IMR-90 (cell line): Measurements from ENCODE around the gene CDK6. TPM values are rescaled to one million over a fixed set of nuclear protein-coding genes. Genes with fewer than 3 reads are reported as not detected.
A peak's percentile ranks its signal among the peaks of the same experiment; 100 is the strongest.

Source experiments
- ATAC-seq: fragments of 200-7000 bp; cut with Tn5 transposase; 2 replicates; pipeline ENCODE4 v1.9.1; 2020; ENCODE audit warnings: low read depth, mild to moderate bottlenecking, moderate library complexity
- BruUV-seq: library from RNA; stranded (reverse); fragments of 400-500 nt; replicated peaks from 2 replicates; lab custom pipeline; 2021; lab: Mats Ljungman, UMichigan
- CTCF ChIA-PET: fragments of 300-600 bp; formaldehyde crosslinking; extraction: SDS; loops from one replicate; lab custom pipeline; 2021; ENCODE audit warnings: antibody characterized with exemption; lab: Yijun Ruan, JAX
- POLR2A ChIA-PET: fragments of 300-600 bp; sonication (Branson Sonifier 250); formaldehyde crosslinking; loops from one replicate; lab custom pipeline; 2022; ENCODE audit warnings: antibody characterized with exemption; ENCODE audit not compliant: unreplicated experiment; lab: Charles Lee
- DNase-seq: peaks from one replicate; pipeline ENCODE4 v3.0.0; 2013
- H2AFZ ChIP-seq: replicated peaks from 2 replicates; pipeline ENCODE3; 2013; ENCODE audit warnings: low read length, mild to moderate bottlenecking; ENCODE audit not compliant: poor library complexity
- H2AK5ac ChIP-seq: 2 replicates; pipeline ENCODE4 v1.6.1; 2013; ENCODE audit warnings: low read depth, low read length, inconsistent platforms
- H2AK9ac ChIP-seq: replicated peaks from 2 replicates; pipeline ENCODE3; 2013; ENCODE audit warnings: mild to moderate bottlenecking, low read depth, low read length, moderate library complexity; ENCODE audit not compliant: poor library complexity
- H2BK120ac ChIP-seq: 2 replicates; pipeline ENCODE4 v1.6.1; 2013; ENCODE audit warnings: low read depth, low read length, inconsistent platforms
- H2BK15ac ChIP-seq: 3 replicates; pipeline ENCODE4 v1.6.1; 2013; ENCODE audit warnings: low read depth, low read length, inconsistent platforms
- H2BK20ac ChIP-seq: 2 replicates; pipeline ENCODE4 v1.6.1; 2013; ENCODE audit warnings: low read depth, mild to moderate bottlenecking, inconsistent platforms, low read length, moderate library complexity
- H2BK5ac ChIP-seq: 2 replicates; pipeline ENCODE4 v1.6.1; 2013; ENCODE audit warnings: mild to moderate bottlenecking, low read depth, low read length, inconsistent platforms; ENCODE audit not compliant: poor library complexity, severe bottlenecking
- H3K14ac ChIP-seq: replicated peaks from 2 replicates; pipeline ENCODE4 v1.6.1; 2013; ENCODE audit warnings: low read depth, low read length, inconsistent platforms
- H3K18ac ChIP-seq: 2 replicates; pipeline ENCODE4 v1.6.1; 2013; ENCODE audit warnings: low read depth, low read length, control low read depth
- H3K23ac ChIP-seq: 2 replicates; pipeline ENCODE4 v1.6.1; 2013; ENCODE audit warnings: low read depth, low read length, inconsistent platforms
- H3K27ac ChIP-seq: 2 replicates; pipeline ENCODE4 v1.5.1; 2013; ENCODE audit warnings: mild to moderate bottlenecking, control low read depth, low read length; ENCODE audit not compliant: insufficient read depth
- H3K27me3 ChIP-seq: 2 replicates; pipeline ENCODE4 v1.6.1; 2013; ENCODE audit warnings: low read length; ENCODE audit not compliant: control insufficient read depth, insufficient read depth
- H3K36me3 ChIP-seq: 2 replicates; pipeline ENCODE4 v1.6.1; 2013; ENCODE audit warnings: low read length, mixed read lengths; ENCODE audit not compliant: control insufficient read depth, insufficient read depth
- H3K4ac ChIP-seq: 2 replicates; pipeline ENCODE4 v1.6.1; 2013; ENCODE audit warnings: low read depth, low read length, inconsistent platforms
- H3K4me1 ChIP-seq: 2 replicates; pipeline ENCODE4 v1.6.1; 2013; ENCODE audit warnings: low read length, mixed read lengths; ENCODE audit not compliant: control insufficient read depth, insufficient read depth
- H3K4me2 ChIP-seq: 2 replicates; pipeline ENCODE4 v1.6.1; 2013; ENCODE audit warnings: low read depth, mild to moderate bottlenecking, control low read depth, low read length, moderate library complexity
- H3K4me3 ChIP-seq: 2 replicates; pipeline ENCODE4 v1.5.1; 2013; ENCODE audit warnings: low read depth, mild to moderate bottlenecking, control low read depth, low read length, moderate library complexity; ENCODE audit not compliant: insufficient read depth
- H3K56ac ChIP-seq: 2 replicates; pipeline ENCODE4 v1.6.1; 2013; ENCODE audit warnings: low read length, inconsistent platforms; ENCODE audit not compliant: insufficient read depth; ENCODE audit errors: extremely low read depth
- H3K79me1 ChIP-seq, 2 experiments: 2 replicates each; pipeline ENCODE4 v1.6.1; 2013; ENCODE audit warnings: low read length in 2 of 2, inconsistent platforms in 1 of 2, low read depth in 1 of 2
- H3K9ac ChIP-seq: 2 replicates; pipeline ENCODE4 v1.6.1; 2013; ENCODE audit warnings: low read depth, low read length, control low read depth
- H3K9me1 ChIP-seq: 2 replicates; pipeline ENCODE4 v1.6.1; 2013; ENCODE audit warnings: low read length, inconsistent platforms; ENCODE audit not compliant: insufficient read depth
- H3K9me3 ChIP-seq: 2 replicates; pipeline ENCODE4 v1.6.1; 2013; ENCODE audit warnings: low read length; ENCODE audit not compliant: control insufficient read depth, insufficient read depth
- H4K20me1 ChIP-seq: 2 replicates; pipeline ENCODE4 v1.6.1; 2013; ENCODE audit warnings: low read length, inconsistent platforms; ENCODE audit not compliant: insufficient read depth
- H4K5ac ChIP-seq: 2 replicates; pipeline ENCODE4 v1.6.1; 2013; ENCODE audit warnings: mild to moderate bottlenecking, low read depth, low read length, control low read depth
- H4K8ac ChIP-seq, 2 experiments: 2 replicates each; pipeline ENCODE4 v1.6.1; 2013; ENCODE audit warnings: low read depth in 2 of 2, low read length in 2 of 2, control low read depth in 1 of 2, inconsistent platforms in 1 of 2
- H4K91ac ChIP-seq: 2 replicates; pipeline ENCODE4 v1.6.1; 2013; ENCODE audit warnings: low read depth, low read length, inconsistent platforms; ENCODE audit not compliant: insufficient read depth
- BHLHE40 ChIP-seq: fragments of 150-350 bp; IDR thresholded peaks from 2 replicates; pipeline ENCODE4 v1.6.1; 2016; ENCODE audit warnings: mild to moderate bottlenecking, low read depth, low read length
- CEBPB ChIP-seq: IDR thresholded peaks from 2 replicates; pipeline ENCODE4 v1.6.1; 2012; ENCODE audit warnings: low read depth, low read length, improper control_type of control experiment
- CHD1 ChIP-seq: IDR thresholded peaks from 2 replicates; pipeline ENCODE4 v1.6.1; 2012; ENCODE audit warnings: low read depth, low read length, improper control_type of control experiment
- FOS ChIP-seq: fragments of 150-350 bp; IDR thresholded peaks from 2 replicates; pipeline ENCODE4 v1.6.1; 2016; ENCODE audit warnings: low read depth, low read length
- MAFK ChIP-seq: IDR thresholded peaks from 2 replicates; pipeline ENCODE4 v1.6.1; 2012; ENCODE audit warnings: low read depth, low read length, improper control_type of control experiment
- MXI1 ChIP-seq: IDR thresholded peaks from 2 replicates; pipeline ENCODE4 v1.6.1; 2012; ENCODE audit warnings: low read depth, mild to moderate bottlenecking, low read length, moderate library complexity, borderline replicate concordance
- RAD21 ChIP-seq: IDR thresholded peaks from 2 replicates; pipeline ENCODE4 v1.6.1; 2012; ENCODE audit warnings: low read length, improper control_type of control experiment
- RCOR1 ChIP-seq: IDR thresholded peaks from 2 replicates; pipeline ENCODE4 v1.6.1; 2012; ENCODE audit warnings: mild to moderate bottlenecking, low read length, improper control_type of control experiment; ENCODE audit not compliant: insufficient replicate concordance
- RFX5 ChIP-seq: IDR thresholded peaks from 2 replicates; pipeline ENCODE4 v1.8.0; 2012; ENCODE audit warnings: low read depth, mild to moderate bottlenecking, low read length, moderate library complexity
- SMC3 ChIP-seq: fragments of 150-350 bp; IDR thresholded peaks from 2 replicates; pipeline ENCODE4 v1.6.1; 2016; ENCODE audit warnings: low read depth, mild to moderate bottlenecking, antibody characterized with exemption, low read length, moderate library complexity
- USF2 ChIP-seq: fragments of 150-350 bp; IDR thresholded peaks from 2 replicates; pipeline ENCODE4 v1.6.1; 2017; ENCODE audit warnings: mild to moderate bottlenecking, antibody characterized with exemption, low read length, low read depth
- WGBS, 2 experiments: methylation state at CpG; one replicate each; pipeline versions ENCODE4 v1.1.5 to v1.1.7; 2013; ENCODE audit warnings: missing lambda C conversion rate in 2 of 2; ENCODE audit not compliant: insufficient read length in 1 of 2; ENCODE audit errors: extremely low coverage in 2 of 2; 5-methylcytosine and 5-hydroxymethylcytosine counted together
- dilution Hi-C: fragments of 300-500 bp; cut with HindIII; formaldehyde crosslinking; loops from one replicate; pipeline ENCODE4 v1.14.3; 2018; ENCODE audit warnings: low sequenced_read_pairs; ENCODE audit not compliant: unreplicated experiment
- in situ Hi-C: fragments of 300-500 bp; cut with MboI; formaldehyde crosslinking; loops from 3 replicates; pipeline ENCODE4 v1.14.3; 2019; ENCODE audit warnings: low sequenced_read_pairs, inconsistent platforms, mixed read lengths
- intact Hi-C: fragments of 100-400 bp; cut with micrococcal nuclease; formaldehyde crosslinking; loops from 2 replicates; pipeline ENCODE4 v1.10.0; 2022
- polyA plus RNA-seq, 3 experiments: library from polyadenylated mRNA; depleted of rRNA; stranded (reverse); fragments of >200 nt; gene quantifications; 2 replicates each; pipeline ENCODE4 v1.2.3, GENCODE V29; 2012; ENCODE audit warnings: low replicate concordance in 1 of 3
- total RNA-seq: library from RNA; depleted of rRNA; stranded (reverse); fragments of >200 nt; gene quantifications from 2 replicates; pipeline ENCODE4 v1.2.3, GENCODE V29; 2012

Gene CDK6
- total and polyA plus RNA-seq, 2 of the 4 experiments (the other 2 are of a cell fraction): 21.5 to 195 TPM

DNA sequence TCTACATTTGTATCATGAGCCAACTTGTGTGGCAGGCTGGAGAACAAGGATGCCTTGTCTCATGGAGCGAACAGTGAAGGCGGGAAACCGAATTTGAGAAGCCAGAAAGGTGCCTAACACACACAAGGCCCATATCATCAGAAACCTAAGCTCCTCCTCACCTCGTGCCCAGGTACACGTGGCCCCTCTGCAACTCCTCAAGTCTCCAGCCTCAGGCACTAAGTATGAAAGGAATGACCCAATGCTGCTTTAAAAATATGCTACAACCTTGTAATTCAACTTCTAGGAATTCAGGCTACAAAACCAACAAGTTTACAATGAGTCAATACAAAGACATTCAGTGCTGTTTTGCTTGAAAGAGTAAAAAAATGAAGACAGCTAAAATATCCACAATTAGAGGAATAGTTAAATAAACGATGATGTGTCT, 95.7 kb downstream of the CDK6 start:
- no TSS peak for BruUV-seq
- H3K4ac ChIP-seq: peak overlapping the region; percentile 93
- peak overlapping the region; percentile 78 for H2BK20ac ChIP-seq
- peaks cover 9% of the 10 kb centered on the region for H4K20me1 ChIP-seq
- peaks cover 18% of the 10 kb centered on the region for H3K4me1 ChIP-seq
- peak overlapping the region; percentile 82 for H2BK120ac ChIP-seq
- H2AK9ac ChIP-seq: peak overlapping the region; percentile 66
- dilution Hi-C loops: no loop called here
- H3K56ac ChIP-seq: peak overlapping the region; percentile 68; the same call in 1 of the 2 replicates
- intact Hi-C loops: no loop called here
- H3K9ac ChIP-seq: peak overlapping the region; percentile 3; the same call in 1 of the 2 replicates
- ChIA-PET CTCF (no interaction called here), POLR2A (interaction anchor here (0.6 kb wide), 1 partner anchor 277 kb away, joined by 3 read pairs; no protein-coding TSS in a partner anchor)
- DNase-seq: peak; percentile 89
- H2BK5ac ChIP-seq: peak overlapping the region; percentile 93
- H2AK5ac ChIP-seq: peak overlapping the region; percentile 100
- H3K18ac ChIP-seq: peak overlapping the region; percentile 35; the same call in 1 of the 2 replicates
- H3K4me3 ChIP-seq: no peak overlapping the region
- H3K14ac ChIP-seq: 0 out of 2 replicates have a peak overlapping the region, but pooled peaks have one; percentile 35
- ATAC-seq: peak; percentile 86
- H4K8ac ChIP-seq: peak overlapping the region; percentile 58 to 63; a peak in 3 of 4 replicates
- H2AFZ ChIP-seq: no peak overlapping the region
- 0% methylated on average over 1 of the region's 6 CpGs; no CpG with 5 or more reads in 1 of the 2 experiments for WGBS, 2 experiments
- TF ChIP-seq BHLHE40 (peak; percentile 71), RFX5 (no peak), FOS (peak; percentile 69; the same call in 1 of the 2 replicates), MAFK (no peak), USF2 (peak; percentile 77; the same call in 1 of the 2 replicates), CEBPB (peak; percentile 59), CHD1 (no peak), RCOR1 (no peak), RAD21 (no peak), SMC3 (no peak), MXI1 (peak; percentile 68; the same call in 1 of the 2 replicates)
- H3K27me3 ChIP-seq: no peaks in the 10 kb centered on the region
- H2BK15ac ChIP-seq: peak overlapping the region; percentile 92
- no peak overlapping the region for H3K23ac ChIP-seq
- peaks cover 3% of the 10 kb centered on the region for H3K36me3 ChIP-seq
- H3K9me1 ChIP-seq: peaks cover 19% of the 10 kb centered on the region
- H3K79me1 ChIP-seq: peaks cover 18 to 72% of the 10 kb centered on the region in 2 experiments
- H3K9me3 ChIP-seq: no peaks in the 10 kb centered on the region
- in situ Hi-C loops: no loop called here
- H4K91ac ChIP-seq: peak overlapping the region; percentile 85
- H3K27ac ChIP-seq: peak overlapping the region; percentile 90
- no peak overlapping the region for H4K5ac ChIP-seq
- peak overlapping the region; percentile 53 for H3K4me2 ChIP-seq
